Measurements from ENCODE around the gene TGOLN2. TPM values are rescaled to one million over a fixed set of nuclear protein-coding genes. Genes with fewer than 3 reads are reported as not detected.

TGOLN2 gene
- total and polyA plus RNA-seq, 7 donors, result 12.6 to 95.0 (median 80.6) TPM

GRCh38 chr2:85303780-85304531, 23.8 kb downstream of the TGOLN2 start:
- peaks cover 6 to 41% (median 18%) of the 10 kb centered on the region in 4 donors for H3K36me3 ChIP-seq
- intact Hi-C loops (cut with DNase I), result loop anchor here (5.0 kb wide), 2 partner anchors 172 to 377 kb away; partner anchors contain the start of gene TCF7L1
- TF ChIP-seq EP300 (IDR thresholded peaks at IDR 0.05) (no peak), POLR2AphosphoS5 (IDR thresholded peaks at IDR 0.05) (no peak), CTCF (IDR thresholded peaks at IDR 0.05) (no peak), POLR2A (IDR thresholded peaks at IDR 0.05) (no peak)
- no peaks in the 10 kb centered on the region for H3K27me3 ChIP-seq
- H3K4me1 ChIP-seq, result peaks cover 0 to 18% (median 11%) of the 10 kb centered on the region in 4 donors
- H3K27ac ChIP-seq, result no peak overlapping the region
- WGBS, 2 donors, result 83 to 89% methylated on average over 28 of the region's 28 CpGs
- no peak overlapping the region for H3K4me3 ChIP-seq
- H3K9me3 ChIP-seq, result no peaks in the 10 kb centered on the region
- DNase-seq, result no peak

DNA sequence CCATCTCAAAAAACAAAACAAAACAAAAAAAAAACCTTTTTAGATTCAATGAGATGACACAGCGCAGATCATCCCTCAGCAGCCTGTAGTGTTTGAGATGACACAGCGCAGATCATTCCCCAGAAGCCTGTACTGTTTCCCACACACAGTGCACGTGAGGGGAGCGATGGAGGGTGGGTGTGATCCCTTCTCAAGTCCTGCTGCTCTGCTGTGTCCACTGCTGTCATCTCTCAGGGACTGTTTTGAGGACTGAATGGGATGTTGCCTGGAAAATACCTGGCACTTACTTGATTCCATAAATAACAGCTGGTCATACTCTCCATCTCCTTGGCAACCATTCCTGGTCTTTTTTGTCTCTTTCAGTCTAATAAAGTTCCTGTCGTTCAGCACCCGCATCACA, 25.7 kb downstream of the TGOLN2 start:
- intact Hi-C loops (cut with DNase I), result loop anchor here (5.0 kb wide), 2 partner anchors 170 to 375 kb away; partner anchors contain the start of gene TCF7L1
- peak overlapping the region in 1 of 4 donors; percentile 12 for H3K27ac ChIP-seq
- H3K4me3 ChIP-seq, result no peak overlapping the region
- TF ChIP-seq POLR2AphosphoS5 (IDR thresholded peaks at IDR 0.05), result peak in 3 of 4 donors; percentile 15 to 57 (median 41)
- no peak for TF ChIP-seq CTCF (IDR thresholded peaks at IDR 0.05)
- H3K36me3 ChIP-seq, result peaks cover 6 to 33% (median 16%) of the 10 kb centered on the region in 4 donors
- 89% methylated on average over 6 of the region's 6 CpGs for WGBS, 2 donors
- no peaks in the 10 kb centered on the region for H3K9me3 ChIP-seq
- peaks cover 0 to 17% (median 5%) of the 10 kb centered on the region in 4 donors for H3K4me1 ChIP-seq
- DNase-seq, result no peak
- no peaks in the 10 kb centered on the region for H3K27me3 ChIP-seq

- Histone ChIP-seq H3K36me3 (no peaks in the 10 kb centered on the region), H3K4me1 (no peaks in the 10 kb centered on the region), H3K9me3 (no peaks in the 10 kb centered on the region), H3K27ac (no peak overlapping the region), H3K4me3 (no peak overlapping the region), H3K27me3 (no peaks in the 10 kb centered on the region)
- intact Hi-C loops (cut with DNase I), result no loop called here
- 64 to 66% methylated on average over 4 of the region's 4 CpGs for WGBS, 2 donors
- DNase-seq, result no peak
- TF ChIP-seq CTCF (IDR thresholded peaks at IDR 0.05) (no peak), EP300 (IDR thresholded peaks at IDR 0.05) (no peak), POLR2A (IDR thresholded peaks at IDR 0.05) (no peak), POLR2AphosphoS5 (IDR thresholded peaks at IDR 0.05) (no peak)
Measured at GRCh38 chr2:85291425-85292023, 36.3 kb downstream of the TGOLN2 start.

DNA sequence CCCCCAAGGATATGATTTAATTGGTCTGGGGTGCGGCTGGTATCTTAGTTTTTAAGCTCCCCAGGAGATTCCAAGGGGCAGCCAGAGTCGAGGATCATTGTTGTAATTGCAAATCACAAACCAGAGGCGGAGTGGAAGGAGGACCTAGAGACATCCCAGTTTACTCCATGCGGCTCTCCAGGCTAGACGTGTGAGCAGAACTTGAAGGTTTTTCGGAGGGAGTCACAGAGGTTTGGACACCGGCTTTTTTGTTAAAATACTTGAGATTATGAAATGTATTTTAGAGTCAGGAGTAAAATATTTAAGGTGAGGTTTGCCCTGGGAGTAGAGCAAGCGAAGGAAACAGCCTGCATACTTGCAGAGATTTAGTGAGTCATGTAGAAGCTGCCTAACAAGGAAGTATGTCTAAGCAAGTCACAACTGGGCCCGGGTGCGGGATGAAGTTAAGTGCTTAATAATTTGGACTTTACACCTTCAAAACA, 39.5 kb downstream of the TGOLN2 start:
- Histone ChIP-seq H3K36me3 (peaks cover 0 to 4% (median 2%) of the 10 kb centered on the region in 4 donors), H3K27me3 (no peaks in the 10 kb centered on the region), H3K4me1 (peaks cover 0 to 7% (median 0%) of the 10 kb centered on the region in 4 donors), H3K9me3 (no peaks in the 10 kb centered on the region), H3K27ac (no peak overlapping the region), H3K4me3 (no peak overlapping the region)
- no peak for DNase-seq
- TF ChIP-seq POLR2A (IDR thresholded peaks at IDR 0.05) (no peak), EP300 (IDR thresholded peaks at IDR 0.05) (no peak), CTCF (IDR thresholded peaks at IDR 0.05) (no peak), POLR2AphosphoS5 (IDR thresholded peaks at IDR 0.05) (no peak)
- WGBS, 2 donors, result 39 to 74% methylated on average over 10 of the region's 10 CpGs
- intact Hi-C loops (cut with DNase I), result no loop called here
